Dermis blood vessel endothelial cell (primary cell): ENCODE measurements around the gene NEDD4L. TPM values are rescaled to one million over a fixed set of nuclear protein-coding genes. Genes with fewer than 3 reads are reported as not detected.

Source experiments
- DNase-seq: peaks from one replicate; pipeline ENCODE4 v3.0.0; 2010
- total RNA-seq: library from RNA; depleted of rRNA; stranded (reverse); fragments of >200 nt; gene quantifications from 2 replicates; pipeline ENCODE4 v1.2.3, GENCODE V29; 2014

Gene NEDD4L
- total RNA-seq, 1 donor from 2014 or later, result 15.1 TPM

DNA sequence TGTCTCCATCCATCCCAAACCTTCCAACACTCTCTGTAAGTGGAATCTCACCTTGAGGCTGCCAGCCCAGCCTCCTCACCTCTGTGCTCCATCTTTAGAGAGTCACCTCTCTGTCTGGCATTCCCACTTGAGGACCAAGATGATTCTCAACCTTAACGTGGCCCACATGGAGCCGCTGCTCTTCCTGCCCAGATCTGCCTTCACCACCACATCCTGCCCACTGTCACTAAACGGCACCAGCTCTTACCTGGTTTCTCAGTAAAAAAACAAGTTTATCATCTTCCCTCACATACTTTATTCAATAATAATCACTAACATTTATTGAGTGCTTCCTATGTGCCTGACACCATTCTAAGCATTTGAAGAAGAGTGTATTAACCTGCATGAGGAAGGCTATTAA, 80.4 kb downstream of the NEDD4L start:
- DNase-seq, result no peak

DNA sequence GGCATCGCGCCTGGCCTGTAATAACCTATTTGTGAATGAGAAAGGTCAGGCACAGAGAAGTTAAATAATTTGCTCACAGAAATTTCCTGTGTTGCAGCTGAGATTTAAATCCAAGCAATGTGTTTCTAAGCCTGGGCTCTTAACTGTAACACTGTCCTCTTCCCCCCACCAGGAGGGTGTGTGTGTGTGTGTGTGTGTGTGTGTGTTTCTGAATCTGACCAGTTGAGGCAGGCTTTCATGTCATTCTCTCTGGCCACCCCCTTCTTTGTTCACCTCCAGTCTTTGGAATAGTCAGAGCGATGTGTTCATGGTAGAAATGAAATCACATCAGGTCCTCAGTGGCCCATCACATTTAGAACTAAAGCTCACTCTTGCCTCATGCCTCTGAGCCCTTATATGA, 81.2 kb downstream of the NEDD4L start:
- DNase-seq, result peak; percentile 18

DNA sequence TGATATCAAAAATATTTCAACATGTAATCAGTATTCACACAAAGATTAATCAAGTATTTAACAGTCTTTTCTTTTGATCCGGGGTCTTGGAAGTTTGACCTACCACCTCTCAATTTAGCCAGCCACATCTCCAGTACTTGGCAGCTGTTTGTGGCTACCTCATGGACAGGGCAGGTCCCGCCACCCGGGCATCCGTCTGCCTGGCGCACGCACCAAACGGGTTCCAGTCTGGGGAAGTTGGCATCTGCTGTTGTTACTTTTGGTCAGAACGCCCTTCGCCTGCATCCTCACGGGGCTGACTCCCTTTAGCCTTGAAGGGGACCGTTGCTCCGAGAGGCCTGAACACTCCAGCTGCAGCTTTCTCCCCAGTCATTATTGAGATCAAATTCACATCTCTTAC, 81.7 kb downstream of the NEDD4L start:
- no peak for DNase-seq

DNA sequence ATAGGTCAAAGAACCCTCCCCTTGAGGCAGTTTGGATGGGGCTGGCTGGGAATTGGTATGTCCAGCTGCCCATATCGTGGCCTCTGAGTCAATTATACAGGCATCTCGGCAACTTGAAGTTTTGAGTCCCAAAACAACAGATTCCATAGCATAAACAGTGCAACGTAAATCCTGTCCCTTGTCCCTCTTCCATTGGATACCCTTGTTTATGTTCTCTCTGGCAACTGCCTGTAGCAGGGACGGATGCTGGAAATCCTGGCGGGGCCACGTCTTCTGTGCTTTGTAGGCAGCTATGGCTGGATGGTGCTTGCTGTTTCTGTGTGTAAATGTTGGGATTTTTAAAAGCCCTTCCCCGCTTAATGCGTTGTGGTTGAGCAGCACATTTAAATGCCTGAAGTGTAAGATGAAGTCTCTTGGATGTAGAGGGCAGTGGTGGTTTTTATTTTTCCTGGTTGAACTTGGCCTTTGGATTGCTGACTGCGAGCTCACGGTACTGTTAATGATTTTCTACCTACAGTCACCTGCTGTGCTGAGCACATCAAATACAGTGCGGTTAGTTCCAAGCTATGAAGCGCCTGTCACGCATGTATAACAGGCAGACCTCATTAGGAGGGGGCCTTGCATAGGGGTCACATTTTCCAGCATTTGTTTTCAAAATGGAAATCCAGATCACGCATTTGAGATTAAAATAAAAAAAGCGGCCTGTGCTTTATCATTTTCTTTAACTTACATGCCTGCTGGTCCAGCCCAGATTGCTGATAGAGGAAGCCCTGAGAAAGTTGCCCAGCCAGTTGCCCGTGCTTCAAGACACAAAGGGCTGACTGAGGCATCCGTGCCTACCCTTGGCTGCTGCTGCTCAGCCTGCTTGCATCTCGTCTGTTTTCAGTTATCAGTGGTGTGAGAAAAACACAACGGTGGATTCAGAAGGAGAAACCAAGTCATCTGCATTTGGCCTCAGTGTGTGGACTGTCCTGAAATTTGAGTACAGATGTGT, 84.7 kb downstream of the NEDD4L start:
- no peak for DNase-seq

DNA sequence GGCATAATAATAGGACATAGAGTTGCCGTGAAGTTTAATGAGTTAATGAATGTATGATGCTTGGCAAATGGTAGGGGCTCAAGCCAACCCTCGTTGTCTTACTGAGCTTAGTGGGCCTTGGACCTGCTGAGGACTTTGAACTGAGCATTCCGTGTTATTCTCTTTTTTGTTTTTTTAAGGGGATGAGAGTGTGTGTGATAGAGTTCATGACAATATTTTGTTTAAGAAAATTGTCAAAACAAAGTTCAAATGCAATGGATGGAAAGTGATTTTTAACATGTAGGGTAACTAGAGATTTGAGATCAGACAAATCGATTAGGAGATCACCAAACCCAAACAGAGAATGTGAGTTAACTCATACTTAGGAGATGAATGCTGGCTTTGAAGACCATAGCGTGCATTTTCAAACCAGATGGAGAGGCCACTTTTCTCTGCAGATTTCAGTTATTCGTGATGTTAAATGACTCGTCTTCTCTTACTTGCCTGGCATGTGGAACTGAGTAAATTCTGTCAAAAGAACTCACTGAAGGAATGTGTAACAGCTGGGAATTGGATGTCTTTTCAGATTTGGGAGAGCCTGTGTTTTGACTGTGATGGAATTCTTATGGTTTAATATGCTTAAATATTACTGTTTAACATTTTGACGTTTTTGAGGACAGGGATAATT, 88.7 kb downstream of the NEDD4L start:
- DNase-seq, result no peak

DNA sequence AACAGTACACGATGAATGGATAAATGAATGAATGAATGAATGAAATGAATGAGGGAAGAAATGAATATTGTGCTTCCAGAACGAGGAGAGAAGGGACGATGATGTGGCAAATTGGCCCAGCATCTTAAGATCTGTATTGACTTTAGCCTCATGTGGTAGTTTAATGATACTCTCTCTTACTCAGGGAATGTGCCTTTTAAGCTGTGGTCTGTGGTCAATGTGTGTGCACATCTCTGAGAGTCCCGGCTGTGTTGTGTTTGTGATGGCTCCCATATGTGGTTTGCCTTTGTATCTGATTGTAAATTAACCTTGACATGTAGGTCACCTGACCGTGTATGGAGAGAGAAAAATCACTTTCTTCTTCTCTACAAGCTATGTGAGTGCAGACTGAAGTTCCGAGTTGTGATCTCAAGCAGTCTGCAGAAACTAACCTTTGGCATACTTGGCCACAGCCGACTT, 91.2 kb downstream of the NEDD4L start:
- no peak for DNase-seq

DNA sequence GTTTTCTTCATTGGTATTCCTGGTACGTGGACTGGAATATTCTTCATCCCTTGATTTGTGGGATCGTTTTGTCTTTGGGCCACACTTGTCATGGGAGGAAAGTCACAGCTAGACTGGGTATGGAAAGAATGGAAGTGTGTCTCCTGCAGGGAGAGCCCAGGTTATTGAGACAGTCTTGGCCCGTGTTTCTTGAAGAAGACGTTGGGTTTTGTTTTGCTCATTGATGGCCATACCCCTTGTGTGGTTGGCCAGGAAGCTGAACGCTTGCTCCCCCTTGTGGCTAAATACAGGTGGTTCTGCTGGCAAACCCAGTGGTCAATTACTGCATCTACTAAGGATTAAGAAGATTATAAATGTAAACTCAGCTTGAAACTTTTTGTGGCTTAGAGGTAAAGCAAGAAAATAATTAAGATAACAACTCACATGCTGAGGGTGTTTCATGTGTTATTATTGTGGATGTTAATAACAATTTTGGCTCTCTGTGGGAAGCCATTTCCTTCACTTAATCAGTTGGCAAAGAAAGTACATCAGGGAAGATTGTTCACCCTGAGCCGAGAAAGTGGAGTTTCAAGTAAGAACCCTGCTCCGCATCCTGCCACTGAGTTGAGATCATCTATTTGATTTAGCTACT, 91.8 kb downstream of the NEDD4L start:
- peak; percentile 84 for DNase-seq

DNA sequence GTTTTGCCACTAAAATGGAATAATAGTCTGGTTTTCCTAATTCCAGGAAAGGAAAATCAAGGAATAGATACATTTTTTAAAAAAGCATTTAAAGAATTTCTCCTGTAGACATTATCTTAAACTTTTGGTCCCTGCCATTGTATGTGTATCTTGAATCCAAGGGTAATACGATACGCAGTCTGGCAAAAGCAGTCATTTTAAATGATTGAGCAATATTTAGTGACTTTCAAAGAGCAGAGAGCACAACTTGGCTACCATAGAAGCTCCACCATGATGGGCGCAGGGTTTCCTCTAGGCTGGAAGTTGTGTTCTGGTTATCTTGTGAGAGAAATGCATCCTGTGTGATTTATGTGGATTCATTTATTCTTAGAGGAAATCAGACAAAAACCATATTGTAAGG, 92.9 kb downstream of the NEDD4L start:
- DNase-seq, result no peak

DNA sequence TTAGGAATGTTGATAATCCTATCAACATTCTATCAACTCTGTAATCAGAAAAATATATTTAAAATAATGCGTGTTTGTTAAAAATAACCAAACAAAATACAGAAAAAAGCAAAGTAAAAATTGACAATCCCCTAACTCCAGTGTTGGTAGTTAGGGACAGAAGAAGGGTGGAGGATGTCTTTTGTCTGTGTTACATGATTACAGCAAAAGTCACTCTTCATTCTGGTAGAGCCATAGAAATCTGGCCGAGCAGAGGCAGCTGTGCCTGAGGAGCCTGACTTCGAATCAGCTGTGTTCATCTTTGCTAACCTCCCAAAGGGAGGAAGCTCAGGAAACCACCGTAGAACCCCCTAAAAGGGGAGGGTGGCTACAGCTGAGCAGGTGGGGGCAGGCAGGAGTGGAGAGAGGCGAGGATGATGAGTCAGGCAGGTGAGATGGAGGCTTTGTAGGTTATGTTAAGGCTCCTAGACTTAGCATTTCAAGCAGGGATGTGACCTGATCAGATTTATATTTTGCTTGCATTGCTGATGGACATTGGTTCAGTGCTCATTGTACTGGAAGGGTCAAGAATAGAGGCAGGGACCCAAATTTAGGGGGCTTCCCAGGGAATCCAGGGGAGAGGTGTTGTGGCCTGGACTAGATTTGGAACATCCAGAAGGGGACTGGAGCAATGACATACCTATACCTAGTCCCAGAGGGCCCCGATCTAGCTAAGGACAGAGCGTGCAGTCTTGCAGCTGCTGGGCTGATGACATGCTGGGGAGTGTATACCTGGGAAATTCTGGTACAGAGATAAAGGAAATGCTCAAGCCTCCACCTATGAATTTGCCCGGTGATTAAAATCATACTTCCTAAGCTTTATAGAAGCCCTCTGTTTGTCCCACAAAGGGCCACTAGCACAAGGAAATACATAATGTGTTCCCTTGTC, 95.7 kb downstream of the NEDD4L start:
- DNase-seq, result no peak

DNA sequence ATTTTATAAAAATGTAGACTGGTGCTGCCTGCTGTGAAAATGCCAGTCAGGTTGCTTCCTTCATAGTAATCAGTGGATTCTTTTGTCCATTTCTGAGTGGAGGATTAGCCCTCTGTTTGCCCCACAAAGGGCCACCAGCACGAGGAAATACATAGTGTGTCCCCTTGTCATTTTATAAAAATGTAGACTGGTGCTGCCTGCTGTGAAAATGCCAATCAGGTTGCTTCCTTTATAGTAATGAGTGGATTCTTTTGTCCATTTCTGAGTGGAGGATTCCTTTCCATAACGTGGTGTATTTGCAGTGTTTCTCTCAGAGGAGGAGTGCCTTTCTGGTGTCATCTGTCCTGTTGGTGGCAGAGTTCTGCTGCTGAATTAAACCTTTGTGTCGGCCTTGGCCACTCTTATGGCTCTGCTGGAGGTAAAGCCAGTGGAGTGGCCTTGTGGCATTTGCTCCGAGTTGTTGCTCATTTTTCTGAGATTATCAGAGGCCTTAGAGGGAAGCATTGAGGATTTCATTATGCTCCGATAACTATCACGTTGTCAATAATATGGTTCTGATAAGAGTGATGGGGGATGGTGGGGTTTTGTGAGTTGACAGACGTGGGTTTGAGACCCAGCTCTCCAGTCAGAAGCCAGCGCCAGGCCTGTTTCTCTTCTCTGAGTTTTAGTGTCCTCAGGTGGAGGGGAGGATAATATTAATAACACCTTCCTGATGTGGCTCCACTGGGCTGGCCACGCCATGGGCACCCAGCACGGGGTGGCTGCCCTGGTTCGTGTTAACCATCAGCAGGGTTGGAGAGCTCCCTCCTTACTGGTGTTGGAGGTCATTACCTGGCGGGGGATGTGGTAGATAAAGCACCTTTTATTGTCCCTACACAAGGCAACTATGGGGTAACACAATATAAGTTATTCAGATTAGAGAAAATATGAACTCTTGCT, 96.6 kb downstream of the NEDD4L start:
- no peak for DNase-seq

DNA sequence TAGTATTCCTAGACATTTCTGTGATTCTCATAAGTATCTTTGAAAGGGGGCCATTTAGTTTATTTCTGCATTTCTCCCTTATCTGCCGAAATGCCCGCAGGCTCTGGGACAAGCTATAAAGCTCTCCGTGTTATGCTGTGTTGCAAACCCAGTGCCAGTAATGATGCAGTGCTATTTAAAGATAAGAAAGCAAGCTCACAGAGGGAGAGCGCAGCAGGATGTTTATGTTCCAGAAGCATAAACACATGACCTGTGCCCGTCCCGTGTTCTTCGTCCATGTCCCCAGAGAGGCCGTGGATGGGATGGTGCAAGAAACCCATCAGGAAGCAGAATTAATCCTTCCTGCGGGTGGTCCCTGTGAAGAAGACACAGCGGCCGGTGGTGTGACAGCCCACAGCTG, 99.4 kb downstream of the NEDD4L start:
- peak; percentile 28 for DNase-seq

DNA sequence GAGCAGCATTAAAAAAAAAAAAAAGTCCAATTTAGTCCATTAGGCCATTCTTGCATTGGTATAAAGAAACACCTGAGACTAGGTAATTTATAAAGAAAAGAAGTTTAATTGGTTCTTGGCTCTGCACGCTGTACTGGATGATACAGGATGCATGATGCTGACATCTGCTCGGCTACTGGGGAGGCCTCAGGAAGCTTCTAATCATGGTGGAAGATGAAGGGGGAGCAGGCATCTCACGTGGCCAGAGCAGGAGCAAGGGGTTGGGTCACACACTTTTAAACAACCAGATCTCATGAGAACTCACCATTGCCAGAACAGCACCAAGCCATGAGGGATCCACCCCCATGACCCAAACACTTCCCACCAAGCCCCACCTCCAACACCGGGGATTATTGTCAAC, 100.1 kb downstream of the NEDD4L start:
- DNase-seq, result no peak

DNA sequence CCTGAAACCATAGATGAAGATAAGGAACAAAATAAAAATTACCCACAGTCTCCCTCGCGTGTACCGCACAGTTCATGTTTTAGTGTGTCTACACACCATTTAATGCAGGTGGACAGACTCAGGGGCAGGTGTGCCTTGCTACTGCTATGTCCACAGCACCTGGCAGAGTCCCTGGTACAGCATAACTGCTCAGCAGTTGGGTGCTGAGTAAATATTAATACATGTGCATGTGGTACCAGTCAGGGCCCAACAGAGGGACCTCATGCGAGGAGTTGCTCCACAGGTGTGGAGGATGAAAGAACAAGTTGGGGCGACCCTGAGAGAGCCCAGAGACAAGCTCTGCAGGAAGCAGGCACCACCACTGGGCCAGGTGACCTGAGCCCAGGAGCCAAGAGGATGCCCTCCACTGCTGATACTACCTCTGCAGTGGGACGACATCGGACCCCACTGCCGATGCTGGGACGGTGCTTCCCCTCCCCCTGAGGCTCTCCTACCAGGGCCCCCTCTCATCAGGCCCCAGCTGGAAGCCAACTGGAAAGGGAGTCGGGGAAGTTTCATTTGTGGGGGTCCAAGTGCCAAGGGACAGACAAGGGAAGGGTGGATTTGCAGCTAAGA, 100.8 kb downstream of the NEDD4L start:
- no peak for DNase-seq

DNA sequence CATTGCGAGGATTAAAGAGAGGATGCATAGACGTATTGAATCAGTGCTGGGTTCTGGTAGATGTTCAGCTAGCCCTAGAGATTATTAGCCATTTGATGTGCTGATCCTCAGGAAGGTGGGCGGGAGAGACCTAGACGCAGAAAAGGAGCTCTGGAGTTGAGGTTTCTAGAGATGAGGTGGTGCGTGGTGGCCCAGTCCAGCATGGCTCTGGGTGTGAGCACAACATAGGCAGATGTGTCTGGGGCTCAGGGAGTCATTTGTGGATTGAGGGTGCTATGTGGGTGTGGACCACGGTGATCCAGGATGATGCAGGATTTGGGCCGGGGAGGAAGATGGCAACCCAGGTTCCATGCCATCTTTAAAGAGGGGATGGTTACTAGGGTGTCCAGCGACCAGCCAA, 102.1 kb downstream of the NEDD4L start:
- no peak for DNase-seq

DNA sequence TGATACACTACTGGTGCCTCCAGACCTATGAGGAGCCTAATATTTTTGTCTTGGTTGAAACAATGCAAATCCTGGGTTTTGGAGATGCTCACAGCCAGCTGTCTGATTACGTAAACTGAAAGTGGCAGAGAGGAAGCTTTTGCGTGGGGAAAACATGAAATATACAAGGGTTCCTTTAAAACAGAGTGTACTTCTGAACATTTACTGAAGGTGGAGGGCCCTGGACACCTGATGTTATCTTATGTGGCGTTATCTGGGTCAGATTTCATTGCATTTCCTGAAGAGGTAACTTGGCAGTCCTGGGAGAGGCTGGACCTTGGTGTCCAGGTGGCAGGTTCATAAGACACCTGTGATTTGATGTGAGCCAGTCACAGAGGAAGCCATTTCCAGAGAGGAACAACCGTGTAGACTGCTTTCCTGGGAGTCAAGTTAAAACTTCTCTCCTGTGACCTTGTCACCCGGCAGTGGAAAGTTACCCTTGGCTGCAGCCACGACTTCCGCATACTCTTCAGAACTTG, 105.0 kb downstream of the NEDD4L start:
- no peak for DNase-seq

DNA sequence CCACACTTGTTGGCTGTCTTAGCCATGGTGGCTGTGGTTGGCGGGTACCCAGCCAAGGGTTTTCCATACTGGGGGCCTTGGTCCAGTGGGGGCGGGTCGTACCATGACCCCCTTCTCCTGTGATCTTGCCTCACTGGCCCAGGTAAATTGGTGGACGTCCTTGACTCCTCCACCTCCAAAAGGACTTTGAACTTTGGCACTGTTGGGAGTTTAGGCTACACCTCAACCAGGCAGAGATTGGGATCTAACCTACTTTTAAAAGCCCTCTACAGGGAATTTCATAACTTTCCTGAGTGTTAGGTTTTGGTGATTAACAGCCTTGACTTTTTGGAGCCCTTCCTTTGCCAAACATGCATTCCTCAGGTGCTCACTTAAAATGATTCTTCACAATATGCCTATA, 106.7 kb downstream of the NEDD4L start:
- DNase-seq, result no peak

DNA sequence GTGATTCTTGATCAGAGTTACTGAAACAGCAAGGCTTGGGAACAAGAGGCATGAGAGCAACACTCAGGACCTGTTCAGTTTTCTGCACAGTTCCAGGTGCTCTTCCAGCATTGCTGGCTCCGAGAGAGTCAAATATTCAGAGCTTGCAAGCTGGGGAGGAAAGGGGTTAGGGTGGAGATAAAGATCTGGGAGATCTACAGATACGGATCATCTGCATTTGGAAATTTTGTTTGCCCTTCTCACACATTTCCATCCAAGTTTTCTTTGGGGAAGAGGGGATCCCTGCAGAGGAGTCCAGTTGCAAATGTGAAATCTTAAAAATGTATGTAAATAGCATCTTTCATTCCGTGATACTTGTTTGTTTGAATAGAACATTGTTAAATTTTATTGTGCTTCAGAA, 108.2 kb downstream of the NEDD4L start:
- DNase-seq, result no peak

DNA sequence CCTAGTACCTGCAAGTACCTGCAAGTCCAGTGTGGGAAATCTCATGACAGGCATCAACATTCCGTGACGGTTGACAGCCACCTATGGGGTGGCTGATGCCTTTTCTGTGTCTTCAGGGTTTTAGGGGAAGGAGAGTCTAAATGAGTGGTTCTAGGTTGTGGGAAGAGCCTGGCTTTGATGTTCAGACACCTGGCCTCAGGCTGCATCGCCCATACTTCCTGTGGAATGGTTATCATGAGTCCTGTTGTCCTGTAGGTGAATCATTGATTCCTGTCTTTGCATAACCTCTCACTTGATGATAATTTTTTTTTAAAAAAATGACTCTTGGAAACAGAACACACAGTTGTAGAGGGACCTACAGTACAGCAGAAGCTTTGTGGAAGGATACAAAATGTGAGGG, 108.9 kb downstream of the NEDD4L start:
- no peak for DNase-seq

DNA sequence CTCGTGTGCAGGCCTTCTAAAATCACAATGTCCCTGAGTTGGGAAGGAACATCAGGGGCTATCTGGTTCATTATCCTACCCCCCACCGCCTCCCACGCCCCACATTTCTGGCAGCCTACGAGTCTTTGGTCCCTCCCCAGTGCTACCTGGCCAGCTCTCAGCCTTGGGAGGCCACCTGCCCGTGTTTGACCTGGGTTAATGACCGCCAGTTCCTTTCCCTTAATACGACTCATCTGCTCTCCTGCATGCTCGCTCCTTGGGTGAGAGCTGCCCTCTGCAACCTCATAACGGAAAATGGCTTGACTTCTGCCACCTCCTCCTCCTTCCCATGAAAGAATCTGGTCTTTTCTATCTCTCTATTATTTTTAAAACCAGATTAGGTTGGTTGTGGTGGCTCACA, 112.5 kb downstream of the NEDD4L start:
- DNase-seq, result no peak

DNA sequence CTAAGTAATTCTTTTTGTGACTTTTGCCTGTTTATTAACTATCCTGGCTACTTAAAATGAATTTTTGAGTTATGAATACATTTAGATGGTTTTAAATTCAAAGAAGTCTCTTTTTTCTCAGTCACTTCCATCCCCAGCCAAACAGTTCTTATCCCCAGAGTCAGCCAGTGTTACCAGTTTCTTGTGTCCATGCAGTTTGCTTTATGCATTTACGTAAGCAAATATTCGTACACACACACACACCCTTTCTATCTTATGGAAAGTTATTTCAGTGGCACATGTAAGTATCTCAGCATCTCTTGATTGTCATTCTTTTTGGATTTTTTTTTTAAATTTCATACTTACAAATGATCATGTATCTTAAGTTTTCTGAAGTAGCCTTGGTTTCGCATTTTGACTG, 113.2 kb downstream of the NEDD4L start:
- no peak for DNase-seq
